ENCODE results near the gene ABTB2. TPM values are rescaled to one million over a fixed set of nuclear protein-coding genes. Genes with fewer than 3 reads are reported as not detected.

ABTB2 gene
- polyA plus RNA-seq, 1 donor (not counting 4 experiments of a cell fraction or from before 2014, with no cell fraction given) = 1.0 TPM

GRCh38 chr11:34262531-34263081, 95.2 kb downstream of the ABTB2 start:
- Histone ChIP-seq H3K4me2 (ENCODE audit: control insufficient read depth, extremely low read depth, insufficient read depth, low read depth, low read length) (no peak overlapping the region), H3K4me1 (ENCODE audit: control insufficient read depth, extremely low read depth, insufficient read depth, low read length) (peaks cover 18% of the 10 kb centered on the region), H3K36me3 (ENCODE audit: control insufficient read depth in 2 of 2, extremely low read depth in 1 of 2, insufficient read depth in 2 of 2, low read length in 2 of 2) (no peaks in the 10 kb centered on the region), H3K9me1 (ENCODE audit: control insufficient read depth, extremely low read depth, insufficient read depth, low read length) (no peaks in the 10 kb centered on the region), H4K20me1 (ENCODE audit: control insufficient read depth, extremely low read depth, insufficient read depth, low read length) (no peaks in the 10 kb centered on the region), H3K27ac (ENCODE audit: control insufficient read depth, insufficient read depth, low read length) (no peak overlapping the region), H3K79me2 (ENCODE audit: control insufficient read depth, insufficient read depth, low read length) (no peaks in the 10 kb centered on the region), H3K4me3 (ENCODE audit: control insufficient read depth in 2 of 3, extremely low read depth in 1 of 3, insufficient read depth in 2 of 3, low read depth in 1 of 3, low read length in 3 of 3) (no peak overlapping the region), H3K9me3 (ENCODE audit: control insufficient read depth, low read depth, low read length) (no peaks in the 10 kb centered on the region), H2AFZ (ENCODE audit: control insufficient read depth, low read length) (no peak overlapping the region), H3K9ac (ENCODE audit: control insufficient read depth, extremely low read depth, insufficient read depth, low read length) (no peak overlapping the region), H3K27me3 (ENCODE audit: control insufficient read depth, extremely low read depth, insufficient read depth, low read length) (no peaks in the 10 kb centered on the region)
- dilution Hi-C loops (cut with MboI; ENCODE audit: extremely low pct_ligation_motif_present, low sequenced_read_pairs) = no loop called here
- FAIRE-seq (no peak), DNase-seq (ENCODE audit: low read depth, low spot score) (no peak)
- no peak for TF ChIP-seq EZH2 (IDR thresholded peaks at IDR 0.05; ENCODE audit: low read length)
- no peak for TF ChIP-seq CTCF (optimal IDR thresholded peaks at IDR 0.05 in 1 of 3, IDR thresholded peaks at IDR 0.05 in 1 of 3, conservative IDR thresholded peaks at IDR 0.05 in 1 of 3; ENCODE audit: extremely low read depth in 1 of 3, insufficient read depth in 2 of 3, low read length in 3 of 3)

- no peaks in the 10 kb centered on the region for H3K27me3 ChIP-seq (ENCODE audit: control insufficient read depth, extremely low read depth, insufficient read depth, low read length)
- TF ChIP-seq EZH2 (IDR thresholded peaks at IDR 0.05; ENCODE audit: low read length) = no peak
- TF ChIP-seq CTCF (optimal IDR thresholded peaks at IDR 0.05 in 1 of 3, IDR thresholded peaks at IDR 0.05 in 1 of 3, conservative IDR thresholded peaks at IDR 0.05 in 1 of 3; ENCODE audit: extremely low read depth in 1 of 3, insufficient read depth in 2 of 3, low read length in 3 of 3) = no peak
- no peak overlapping the region for H3K9ac ChIP-seq (ENCODE audit: control insufficient read depth, extremely low read depth, insufficient read depth, low read length)
- FAIRE-seq = no peak
- no peaks in the 10 kb centered on the region for H3K9me3 ChIP-seq (ENCODE audit: control insufficient read depth, low read depth, low read length)
- no peaks in the 10 kb centered on the region for H3K36me3 ChIP-seq (ENCODE audit: control insufficient read depth in 2 of 2, extremely low read depth in 1 of 2, insufficient read depth in 2 of 2, low read length in 2 of 2)
- DNase-seq (ENCODE audit: low read depth, low spot score) = no peak
- no peaks in the 10 kb centered on the region for H3K9me1 ChIP-seq (ENCODE audit: control insufficient read depth, extremely low read depth, insufficient read depth, low read length)
- dilution Hi-C loops (cut with MboI; ENCODE audit: extremely low pct_ligation_motif_present, low sequenced_read_pairs) = no loop called here
- H3K27ac ChIP-seq (ENCODE audit: control insufficient read depth, insufficient read depth, low read length) = no peak overlapping the region
- peaks cover 15% of the 10 kb centered on the region for H3K4me1 ChIP-seq (ENCODE audit: control insufficient read depth, extremely low read depth, insufficient read depth, low read length)
- H4K20me1 ChIP-seq (ENCODE audit: control insufficient read depth, extremely low read depth, insufficient read depth, low read length) = no peaks in the 10 kb centered on the region
- H2AFZ ChIP-seq (ENCODE audit: control insufficient read depth, low read length) = no peak overlapping the region
- H3K4me2 ChIP-seq (ENCODE audit: control insufficient read depth, extremely low read depth, insufficient read depth, low read depth, low read length) = no peak overlapping the region
- H3K79me2 ChIP-seq (ENCODE audit: control insufficient read depth, insufficient read depth, low read length) = no peaks in the 10 kb centered on the region
- H3K4me3 ChIP-seq (ENCODE audit: control insufficient read depth in 2 of 3, extremely low read depth in 1 of 3, insufficient read depth in 2 of 3, low read depth in 1 of 3, low read length in 3 of 3) = no peak overlapping the region
These were observed 96.0 kb downstream of the ABTB2 start for GRCh38 chr11:34261820-34262219.

All from keratinocyte (primary cell).